Breast epithelium (tissue), 3 donors: ENCODE measurements around the gene CAMTA1.

Experiments
- CTCF ChIP-seq, 3 donors: fragments of 450-650 bp; IDR thresholded peaks; one replicate each; pipeline ENCODE4 v1.5.1; 2016 to 2017; ENCODE audit warnings: antibody characterized with exemption in 3 of 3, mild to moderate bottlenecking in 3 of 3, moderate library complexity in 3 of 3
- POLR2A ChIP-seq: fragments of 450-650 bp; IDR thresholded peaks from one replicate; pipeline ENCODE4 v1.6.1; 2016; ENCODE audit warnings: antibody characterized with exemption, mild to moderate bottlenecking, moderate library complexity
- POLR2AphosphoS5 ChIP-seq, 3 donors: sonication (generic); formaldehyde crosslinking; IDR thresholded peaks; one replicate each; pipeline ENCODE4 v1.6.1; 2017; ENCODE audit warnings: antibody characterized with exemption in 3 of 3

- TF ChIP-seq POLR2A (no peak), CTCF (IDR thresholded peaks at IDR 0.05) (no peak), POLR2AphosphoS5 (IDR thresholded peaks at IDR 0.05) (no peak)
Measured at GRCh38 chr1:7771823-7772299, 986.6 kb downstream of the CAMTA1 start.
